H1 (cell line): ENCODE results near the gene ZNF92. TPM values are rescaled to one million over a fixed set of nuclear protein-coding genes. Genes with fewer than 3 reads are reported as not detected.

Experiments
- CTCF ChIA-PET: fragments of 300-600 bp; sonication (Branson Sonifier 250); formaldehyde crosslinking; loops from one replicate; lab custom pipeline; 2021; ENCODE audit not compliant: partially characterized antibody; lab: Charles Lee
- POLR2A ChIA-PET: fragments of 300-600 bp; sonication (Branson Sonifier 250); formaldehyde crosslinking; loops from one replicate; lab custom pipeline; 2021; ENCODE audit warnings: inconsistent platforms; ENCODE audit not compliant: partially characterized antibody; lab: Charles Lee
- DNase-seq, 2 experiments: peaks; one replicate each; pipeline versions ENCODE4 v3.0.0 to v3.0.0-alpha.2; 2010 to 2022; ENCODE audit warnings: low spot score in 2 of 2, low read depth in 1 of 2, mixed read lengths in 1 of 2
- FAIRE-seq: peaks from 2 replicates; lab custom pipeline; 2011; peaks lifted over from hg19 to GRCh38; lab: Jason Lieb, UNC
- H2AFZ ChIP-seq: 2 replicates; pipeline ENCODE4 v1.8.1; 2012; ENCODE audit warnings: low read length, inconsistent platforms
- H2AK5ac ChIP-seq: 2 replicates; pipeline ENCODE4 v1.6.1; 2013; ENCODE audit warnings: low read depth, low read length
- H2BK120ac ChIP-seq: replicated peaks from 2 replicates; pipeline ENCODE3; 2013; ENCODE audit warnings: low read depth, low read length, inconsistent platforms
- H2BK12ac ChIP-seq: 2 replicates; pipeline ENCODE4 v1.6.1; 2013; ENCODE audit warnings: low read depth, low read length
- H2BK15ac ChIP-seq: 2 replicates; pipeline ENCODE4 v1.6.1; 2013; ENCODE audit warnings: low read length
- H2BK20ac ChIP-seq: 2 replicates; pipeline ENCODE4 v1.6.1; 2013; ENCODE audit warnings: low read length
- H2BK5ac ChIP-seq: 2 replicates; pipeline ENCODE4 v1.6.1; 2013; ENCODE audit warnings: low read depth, low read length
- H3K14ac ChIP-seq: 2 replicates; pipeline ENCODE4 v1.6.1; 2013; ENCODE audit warnings: inconsistent platforms; ENCODE audit not compliant: insufficient read length
- H3K18ac ChIP-seq: 2 replicates; pipeline ENCODE4 v1.6.1; 2013; ENCODE audit warnings: low read length; ENCODE audit errors: extremely low read depth
- H3K23ac ChIP-seq: 2 replicates; pipeline ENCODE4 v1.6.1; 2013; ENCODE audit warnings: inconsistent platforms; ENCODE audit not compliant: insufficient read length
- H3K23me2 ChIP-seq: 2 replicates; pipeline ENCODE4 v1.6.1; 2013; ENCODE audit warnings: low read depth, low read length
- H3K27ac ChIP-seq: 2 replicates; pipeline ENCODE4 v1.6.1; 2011; ENCODE audit warnings: low read depth, low read length, inconsistent platforms
- H3K27me3 ChIP-seq, 4 experiments: replicated peaks in 1 of 4; 1 replicate in 1 of 4; 2 replicates in 3 of 4; pipeline versions ENCODE4 v1.6.1 to v1.8.1; 2011 to 2013; ENCODE audit warnings: low read length in 3 of 4, mild to moderate bottlenecking in 3 of 4, inconsistent platforms in 2 of 4, mixed read lengths in 2 of 4, moderate library complexity in 1 of 4; ENCODE audit not compliant: control insufficient read depth in 3 of 4, insufficient read depth in 3 of 4; ENCODE audit errors: extremely low read depth in 1 of 4
- H3K36me3 ChIP-seq, 4 experiments: 2 replicates each; pipeline versions ENCODE4 v1.6.1 to v1.8.1; 2011 to 2013; ENCODE audit warnings: mild to moderate bottlenecking in 4 of 4, low read length in 3 of 4, moderate library complexity in 2 of 4, control low read depth in 1 of 4, inconsistent platforms in 1 of 4; ENCODE audit not compliant: insufficient read depth in 4 of 4, control insufficient read depth in 2 of 4
- H3K4ac ChIP-seq: replicated peaks from 2 replicates; pipeline ENCODE3; 2013; ENCODE audit warnings: low read length, low read depth, mixed read lengths, inconsistent platforms; ENCODE audit not compliant: insufficient read length
- H3K4me1 ChIP-seq, 4 experiments: replicated peaks in 1 of 4; 1 replicate in 1 of 4; 2 replicates in 3 of 4; pipeline versions ENCODE4 v1.6.1 to v1.8.1; 2011 to 2013; ENCODE audit warnings: low read length in 3 of 4, inconsistent platforms in 2 of 4, mixed read lengths in 1 of 4; ENCODE audit not compliant: insufficient read depth in 4 of 4, control insufficient read depth in 3 of 4
- H3K4me2 ChIP-seq, 2 experiments: 2 replicates each; pipeline versions ENCODE4 v1.6.1 to v1.8.1; 2011 to 2013; ENCODE audit warnings: low read depth in 2 of 2, low read length in 2 of 2, control low read depth in 1 of 2, inconsistent platforms in 1 of 2, mild to moderate bottlenecking in 1 of 2; ENCODE audit not compliant: insufficient read depth in 1 of 2
- H3K4me3 ChIP-seq, 4 experiments: fragments of 200-600, 300-600 bp in 1 of 4; sonication (generic), shearing (Covaris generic), sonication (Bioruptor Twin) in 1 of 4; 2 replicates each; pipeline versions ENCODE4 v1.5.1 to v1.8.1; 2011 to 2016; ENCODE audit warnings: low read length in 4 of 4, low read depth in 3 of 4, control low read depth in 2 of 4, inconsistent platforms in 2 of 4, mild to moderate bottlenecking in 2 of 4, mixed read lengths in 1 of 4, moderate library complexity in 1 of 4; ENCODE audit not compliant: insufficient read depth in 2 of 4; ENCODE audit errors: extremely low read depth in 1 of 4
- H3K56ac ChIP-seq: replicated peaks from 2 replicates; pipeline ENCODE3; 2013; ENCODE audit warnings: low read depth, mild to moderate bottlenecking, mixed read lengths, low read length, inconsistent platforms; ENCODE audit not compliant: insufficient read length
- H3K79me1 ChIP-seq: 2 replicates; pipeline ENCODE4 v1.6.1; 2013; ENCODE audit warnings: low read depth, low read length, control low read depth
- H3K79me2 ChIP-seq, 2 experiments: 2 replicates each; pipeline versions ENCODE4 v1.6.1 to v1.8.1; 2012 to 2013; ENCODE audit warnings: low read length in 2 of 2, mild to moderate bottlenecking in 2 of 2, inconsistent platforms in 1 of 2; ENCODE audit not compliant: insufficient read depth in 2 of 2, control insufficient read depth in 1 of 2
- H3K9ac ChIP-seq, 4 experiments: replicated peaks in 1 of 4; 1 replicate in 1 of 4; 2 replicates in 3 of 4; pipeline versions ENCODE4 v1.6.1 to v1.8.1; 2011 to 2013; ENCODE audit warnings: low read depth in 3 of 4, low read length in 3 of 4, control low read depth in 2 of 4, mild to moderate bottlenecking in 2 of 4, moderate library complexity in 2 of 4, inconsistent platforms in 1 of 4; ENCODE audit errors: extremely low read depth in 1 of 4
- H3K9me3 ChIP-seq, 2 experiments: 2 replicates each; pipeline versions ENCODE4 v1.6.1 to v1.8.1; 2012 to 2013; ENCODE audit warnings: mild to moderate bottlenecking in 2 of 2, moderate library complexity in 2 of 2, control low read depth in 1 of 2, inconsistent platforms in 1 of 2, low read depth in 1 of 2, low read length in 1 of 2, mixed read lengths in 1 of 2; ENCODE audit not compliant: insufficient read depth in 2 of 2
- H4K20me1 ChIP-seq, 2 experiments: replicated peaks in 1 of 2; 2 replicates each; pipeline versions ENCODE3 to v1.8.1; 2011 to 2013; ENCODE audit warnings: inconsistent platforms in 2 of 2, low read length in 2 of 2, mild to moderate bottlenecking in 1 of 2; ENCODE audit not compliant: insufficient read depth in 2 of 2, control insufficient read depth in 1 of 2
- H4K5ac ChIP-seq: 2 replicates; pipeline ENCODE4 v1.6.1; 2013; ENCODE audit warnings: low read length, low read depth, mixed read lengths, inconsistent platforms; ENCODE audit not compliant: insufficient read length
- H4K8ac ChIP-seq: 2 replicates; pipeline ENCODE4 v1.8.0; 2013; ENCODE audit warnings: mild to moderate bottlenecking, moderate library complexity, low read length, inconsistent platforms; ENCODE audit not compliant: insufficient read depth; ENCODE audit errors: extremely low read depth
- H4K91ac ChIP-seq: replicated peaks from 2 replicates; pipeline ENCODE3; 2013; ENCODE audit warnings: low read length, mixed read lengths, inconsistent platforms; ENCODE audit not compliant: insufficient read length
- ATF3 ChIP-seq: IDR thresholded peaks from 2 replicates; pipeline ENCODE4 v1.6.1; 2011; ENCODE audit warnings: low read depth, mild to moderate bottlenecking, low read length; ENCODE audit not compliant: insufficient read depth
- CHD1 ChIP-seq: IDR thresholded peaks from 2 replicates; pipeline ENCODE4 v1.6.1; 2012; ENCODE audit warnings: low read depth, low read length, improper control_type of control experiment
- POLR2AphosphoS5 ChIP-seq: IDR thresholded peaks from 2 replicates; pipeline ENCODE4 v1.6.1; 2011; ENCODE audit warnings: low read depth, low read length
- SRF ChIP-seq: IDR thresholded peaks from 2 replicates; pipeline ENCODE4 v1.6.1; 2011; ENCODE audit warnings: mild to moderate bottlenecking, low read depth, low read length, moderate library complexity
- WGBS, 2 experiments: shearing (Covaris generic) in 1 of 2; methylation state at CpG; one replicate each; pipeline versions ENCODE4 v1.1.6 to v1.1.7; 2013 to 2015; ENCODE audit warnings: low lambda C conversion rate in 2 of 2, mixed read lengths in 2 of 2, inconsistent platforms in 1 of 2, low coverage in 1 of 2, missing lambda C conversion rate in 1 of 2; ENCODE audit not compliant: insufficient replicate concordance in 2 of 2, insufficient coverage in 1 of 2, insufficient read length in 1 of 2; ENCODE audit errors: extremely low coverage in 1 of 2, missing lambda C conversion rate in 1 of 2; 5-methylcytosine and 5-hydroxymethylcytosine counted together
- polyA plus RNA-seq, 7 experiments: library from polyadenylated mRNA; depleted of rRNA in 3 of 7; stranded (reverse) in 5 of 7; unstranded in 2 of 7; fragments of >200 nt in 5 of 7; fragments of 200-250 nt in 2 of 7; gene quantifications; 1 replicate in 5 of 7; 2 replicates in 1 of 7; 4 replicates in 1 of 7; pipeline versions ENCODE4 v1.2.1 to v1.2.3, GENCODE V29; 2011 to 2013; ENCODE audit warnings: missing spikeins in 2 of 7, mixed read lengths in 2 of 7
- total RNA-seq: library from RNA; stranded (reverse); fragmentation: NEBNext Ultra II Directional; extraction: Animal tissue kit (Norgen Biotek cat#: 25700); gene quantifications from 2 replicates; pipeline ENCODE4 v1.2.1, GENCODE V29; 2021
- TF ChIP-seq, protein P1 (sequence below): IDR thresholded peaks from 2 replicates; pipeline ENCODE4 v1.6.1; 2011; ENCODE audit warnings: low read length, improper control_type of control experiment

ZNF92 gene
- total and polyA plus RNA-seq, 2 of the 8 experiments (the other 6 are each of a cell fraction or from before 2014, with no cell fraction given) = 2.8 to 39.8 TPM

- Histone ChIP-seq H2AK5ac (no peak overlapping the region), H2BK12ac (no peak overlapping the region), H3K9ac (no peak overlapping the region), H2BK20ac (no peak overlapping the region), H4K5ac (no peak overlapping the region), H3K79me1 (no peaks in the 10 kb centered on the region), H2BK120ac (no peak overlapping the region), H3K27me3 (no peaks in the 10 kb centered on the region), H3K14ac (no peak overlapping the region), H3K23ac (no peak overlapping the region), H3K79me2 (no peaks in the 10 kb centered on the region), H3K4me3 (no peak overlapping the region), H3K18ac (no peak overlapping the region), H3K36me3 (no peaks in the 10 kb centered on the region), H3K23me2 (no peaks in the 10 kb centered on the region), H3K27ac (no peak overlapping the region), H4K8ac (no peak overlapping the region), H2BK5ac (no peak overlapping the region), H3K4ac (no peak overlapping the region), H2BK15ac (no peak overlapping the region), H3K4me2 (no peak overlapping the region), H3K4me1 (no peaks in the 10 kb centered on the region), H3K56ac (no peak overlapping the region), H4K91ac (no peak overlapping the region), H2AFZ (no peak overlapping the region), H4K20me1 (no peaks in the 10 kb centered on the region), H3K9me3 (no peaks in the 10 kb centered on the region)
- POLR2A ChIA-PET = no interaction called here
- 93% methylated on average over 4 of the region's 4 CpGs; no CpG with 5 or more reads in 1 of the 2 experiments for WGBS, 2 experiments
- no peak for DNase-seq
- CTCF ChIA-PET = interaction anchor here (0.6 kb wide), 1 partner anchor 149 kb away, joined by 3 read pairs; no protein-coding TSS in a partner anchor
- no peak for FAIRE-seq
- TF ChIP-seq SRF = no peak
- TF ChIP-seq POLR2AphosphoS5 = no peak
- TF ChIP-seq, protein P1, sequence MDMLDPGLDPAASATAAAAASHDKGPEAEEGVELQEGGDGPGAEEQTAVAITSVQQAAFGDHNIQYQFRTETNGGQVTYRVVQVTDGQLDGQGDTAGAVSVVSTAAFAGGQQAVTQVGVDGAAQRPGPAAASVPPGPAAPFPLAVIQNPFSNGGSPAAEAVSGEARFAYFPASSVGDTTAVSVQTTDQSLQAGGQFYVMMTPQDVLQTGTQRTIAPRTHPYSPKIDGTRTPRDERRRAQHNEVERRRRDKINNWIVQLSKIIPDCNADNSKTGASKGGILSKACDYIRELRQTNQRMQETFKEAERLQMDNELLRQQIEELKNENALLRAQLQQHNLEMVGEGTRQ = no peak
- no peak for TF ChIP-seq CHD1
- no peak for TF ChIP-seq ATF3
These were observed 19.4 kb upstream of the ZNF92 start for GRCh38 chr7:65354263-65354662.
